Breast epithelium (tissue), 4 donors: ENCODE measurements around the gene STEAP1B. TPM values are rescaled to one million over a fixed set of nuclear protein-coding genes. Genes with fewer than 3 reads are reported as not detected.
"Not testable (repeated sequence)": the region's sequence is repeated elsewhere in the genome, so short reads cannot be mapped to it uniquely, and the experiment has no call there.

Experiments
- DNase-seq, 2 donors: peaks; one replicate each; pipeline ENCODE4 v3.0.0-alpha.2; 2019; ENCODE audit warnings: low spot score in 2 of 2
- H3K27ac ChIP-seq, 2 donors: fragments of 200-600 bp; sonication (generic) in 1 of 2; one replicate each; pipeline ENCODE4 v1.5.1; 2016 to 2019; ENCODE audit warnings: mild to moderate bottlenecking in 1 of 2
- H3K27me3 ChIP-seq, 2 donors: fragments of 200-600 bp; sonication (generic) in 1 of 2; one replicate each; pipeline versions ENCODE4 v1.5.1 to v1.6.0; 2017 to 2019; ENCODE audit warnings: control low read depth in 1 of 2, mild to moderate bottlenecking in 1 of 2
- H3K36me3 ChIP-seq: fragments of 200-600 bp; one replicate; pipeline ENCODE4 v1.5.1; 2019
- H3K4me1 ChIP-seq, 2 donors: fragments of 200-600 bp; sonication (generic); one replicate each; pipeline ENCODE4 v1.5.1; 2016 to 2019; ENCODE audit warnings: control low read depth in 1 of 2
- H3K4me3 ChIP-seq, 3 donors: fragments of 200-600 bp; sonication (generic); 1 replicate in 2 of 3; 2 replicates in 1 of 3; pipeline ENCODE4 v1.5.1; 2016 to 2019; ENCODE audit warnings: mild to moderate bottlenecking in 3 of 3, moderate library complexity in 2 of 3
- H3K9me3 ChIP-seq, 2 donors: fragments of 200-600 bp; sonication (generic) in 1 of 2; one replicate each; pipeline ENCODE4 v1.5.1; 2016 to 2019; ENCODE audit warnings: control low read depth in 1 of 2
- CTCF ChIP-seq, 3 donors: fragments of 450-650 bp; IDR thresholded peaks; one replicate each; pipeline ENCODE4 v1.5.1; 2016 to 2017; ENCODE audit warnings: antibody characterized with exemption in 3 of 3, mild to moderate bottlenecking in 3 of 3, moderate library complexity in 3 of 3
- POLR2A ChIP-seq: fragments of 450-650 bp; IDR thresholded peaks from one replicate; pipeline ENCODE4 v1.6.1; 2016; ENCODE audit warnings: antibody characterized with exemption, mild to moderate bottlenecking, moderate library complexity
- POLR2AphosphoS5 ChIP-seq, 3 donors: sonication (generic); formaldehyde crosslinking; IDR thresholded peaks; one replicate each; pipeline ENCODE4 v1.6.1; 2017; ENCODE audit warnings: antibody characterized with exemption in 3 of 3
- intact Hi-C: fragments of 100-400 bp; cut with DNase I; formaldehyde crosslinking; loops from one replicate; pipeline ENCODE4 v1.15.1; 2023; ENCODE audit warnings: low total_unique reads
- total RNA-seq, 3 donors: library from RNA; depleted of rRNA; stranded (reverse); fragments of >200 nt; gene quantifications; one replicate each; pipeline ENCODE4 v1.1.0, GENCODE V29; 2016

STEAP1B gene
- total RNA-seq, 3 donors from 2014 or later, result 0.32 to 1.0 (median 0.66) TPM

GRCh38 chr7:22460363-22460988 lies 39.5 kb downstream of the STEAP1B start:
- Histone ChIP-seq H3K4me1 (no peaks in the 10 kb centered on the region), H3K27ac (no peak overlapping the region), H3K36me3 (no peaks in the 10 kb centered on the region), H3K27me3 (no peaks in the 10 kb centered on the region), H3K4me3 (no peak overlapping the region), H3K9me3 (no peaks in the 10 kb centered on the region)
- TF ChIP-seq POLR2A, result no peak
- TF ChIP-seq CTCF (IDR thresholded peaks at IDR 0.05), result no peak
- TF ChIP-seq POLR2AphosphoS5 (IDR thresholded peaks at IDR 0.05), result no peak
- DNase-seq, result no peak
- intact Hi-C loops, result no loop called here

GRCh38 chr7:22457471-22457870 lies 42.5 kb downstream of the STEAP1B start:
- intact Hi-C loops, result no loop called here

GRCh38 chr7:22454446-22454845 lies 45.5 kb downstream of the STEAP1B start:
- no peaks in the 10 kb centered on the region for H3K4me1 ChIP-seq
- no peak for DNase-seq

More at GRCh38 chr7:22457471-22457870, 42.5 kb downstream of the STEAP1B start:
- DNase-seq, result no peak
- Histone ChIP-seq H3K9me3 (no peaks in the 10 kb centered on the region), H3K4me3 (no peak overlapping the region), H3K27me3 (no peaks in the 10 kb centered on the region), H3K27ac (no peak overlapping the region), H3K36me3 (no peaks in the 10 kb centered on the region), H3K4me1 (no peaks in the 10 kb centered on the region)
- TF ChIP-seq CTCF (IDR thresholded peaks at IDR 0.05), result no peak
- TF ChIP-seq POLR2AphosphoS5 (IDR thresholded peaks at IDR 0.05), result no peak
- TF ChIP-seq POLR2A, result no peak

GRCh38 chr7:22452960-22453558 lies 46.9 kb downstream of the STEAP1B start:
- H3K4me1 ChIP-seq, result no peaks in the 10 kb centered on the region
- no peaks in the 10 kb centered on the region for H3K9me3 ChIP-seq
- H3K27me3 ChIP-seq, result no peaks in the 10 kb centered on the region
- no peak overlapping the region for H3K27ac ChIP-seq
- intact Hi-C loops, result no loop called here
- no peak for DNase-seq
- peak overlapping the region in 2 of 3 donors; percentile 37 to 54 for H3K4me3 ChIP-seq
- no peaks in the 10 kb centered on the region for H3K36me3 ChIP-seq
- no peak for TF ChIP-seq POLR2AphosphoS5 (IDR thresholded peaks at IDR 0.05)

More at GRCh38 chr7:22454446-22454845, 45.5 kb downstream of the STEAP1B start:
- TF ChIP-seq POLR2A (no peak), POLR2AphosphoS5 (IDR thresholded peaks at IDR 0.05) (no peak), CTCF (IDR thresholded peaks at IDR 0.05) (no peak)
- Histone ChIP-seq H3K9me3 (no peaks in the 10 kb centered on the region), H3K27ac (no peak overlapping the region), H3K27me3 (no peaks in the 10 kb centered on the region), H3K36me3 (no peaks in the 10 kb centered on the region), H3K4me3 (no peak overlapping the region)
- intact Hi-C loops, result no loop called here

GRCh38 chr7:22452142-22452959 lies 47.6 kb downstream of the STEAP1B start:
- Histone ChIP-seq H3K4me3 (peak overlapping the region in 2 of 3 donors; percentile 37 to 54), H3K27me3 (no peaks in the 10 kb centered on the region), H3K36me3 (no peaks in the 10 kb centered on the region), H3K27ac (no peak overlapping the region), H3K4me1 (no peaks in the 10 kb centered on the region), H3K9me3 (no peaks in the 10 kb centered on the region)
- peak in 1 of 2 donors; percentile 78 for DNase-seq
- intact Hi-C loops, result no loop called here
- peak in 2 of 3 donors; percentile 59 to 75 for TF ChIP-seq CTCF (IDR thresholded peaks at IDR 0.05)
- TF ChIP-seq POLR2AphosphoS5 (IDR thresholded peaks at IDR 0.05), result no peak
- no peak for TF ChIP-seq POLR2A

- H3K4me3 ChIP-seq, H3K27ac ChIP-seq, DNase-seq, H3K27me3 ChIP-seq, H3K4me1 ChIP-seq, H3K36me3 ChIP-seq, H3K9me3 ChIP-seq, intact Hi-C loops: not testable (repeated sequence)
Observed at GRCh38 chr7:22450013-22450412, 50.0 kb downstream of the STEAP1B start.
